Stimulated activated CD4-positive, alpha-beta T cell treated with anti-CD3 and anti-CD28 coated beads, Interleukin-12 subunit alpha, Interleukin-12 subunit beta, amount 100 ng/mL, for 48 hours (primary cell): ENCODE results near the gene SCYGR7.
A peak's percentile ranks its signal among the peaks of the same experiment; 100 is the strongest.
"Not testable (repeated sequence)": the region's sequence is repeated elsewhere in the genome, so short reads cannot be mapped to it uniquely, and the experiment has no call there.

Source experiments
- DNase-seq, 3 donors: peaks; one replicate each; pipeline ENCODE4 v3.0.0-alpha.2; 2020; ENCODE audit warnings: low read depth in 2 of 3, low spot score in 1 of 3

The SCYGR7 gene, protein sequence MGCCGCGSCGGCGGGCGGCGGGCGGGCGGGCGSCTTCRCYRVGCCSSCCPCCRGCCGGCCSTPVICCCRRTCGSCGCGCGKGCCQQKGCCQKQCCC

DNA sequence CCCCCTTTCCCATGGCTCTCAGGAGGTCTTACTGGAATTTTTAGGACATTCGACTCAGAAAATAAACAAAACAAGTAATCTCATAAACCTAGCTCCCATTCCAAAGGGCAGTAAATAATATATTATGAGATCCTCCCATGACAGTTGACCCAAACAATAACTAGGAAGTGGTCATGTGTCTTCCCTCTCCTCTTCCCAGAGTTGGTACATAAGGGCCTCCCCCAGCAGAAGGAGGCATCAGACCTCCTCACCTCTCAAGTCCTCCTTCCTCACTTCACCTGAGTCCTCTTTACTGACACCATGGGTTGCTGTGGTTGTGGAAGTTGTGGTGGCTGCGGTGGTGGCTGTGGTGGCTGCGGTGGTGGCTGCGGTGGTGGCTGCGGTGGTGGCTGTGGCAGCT is at the start of gene SCYGR7:
Gene SCYGR7, plus strand, starts transcription at position 301 of the 400 bp plus-strand sequence. Its CDS starts 0 bp downstream, at position 301.
- no peak for DNase-seq

DNA sequence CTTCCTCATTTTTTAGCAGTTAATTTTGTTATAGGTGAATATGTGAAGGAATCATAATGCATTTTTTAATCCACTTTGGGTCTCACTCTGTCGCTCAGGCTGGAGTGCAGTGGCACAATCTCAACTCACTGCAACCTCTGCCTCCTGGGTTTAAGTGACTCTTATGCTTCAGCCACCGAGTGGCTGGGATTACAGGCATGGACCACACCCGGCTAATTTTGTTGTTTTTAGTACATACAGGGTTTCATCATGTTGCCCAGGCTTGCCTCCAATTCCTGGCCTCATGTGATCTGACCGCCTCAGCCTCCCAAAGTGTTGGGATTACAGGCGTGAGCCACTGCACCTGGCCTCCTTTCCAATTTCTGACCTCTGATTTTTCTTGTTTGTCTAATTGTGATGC is 43.9 kb upstream of the SCYGR7 start:
- no peak for DNase-seq

DNA sequence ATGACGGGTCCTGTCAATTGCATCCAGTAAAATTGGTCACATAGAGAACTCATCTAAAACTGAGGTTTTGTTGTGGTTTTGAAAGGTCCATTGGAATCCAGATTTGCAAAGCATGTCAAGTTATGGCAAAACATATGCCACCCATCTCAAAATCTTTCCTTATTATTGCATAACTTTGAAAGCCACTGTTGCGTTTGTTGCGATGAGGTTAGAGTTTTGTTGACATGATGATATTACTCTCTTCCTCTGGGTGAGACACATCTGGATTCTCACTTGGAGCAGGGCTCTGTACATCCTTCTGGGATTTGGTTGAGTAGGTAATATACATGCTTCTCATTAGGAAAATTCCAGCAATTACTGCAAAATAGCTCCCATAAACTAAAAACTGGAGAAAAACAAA is 40.9 kb upstream of the SCYGR7 start:
- no peak for DNase-seq

DNA sequence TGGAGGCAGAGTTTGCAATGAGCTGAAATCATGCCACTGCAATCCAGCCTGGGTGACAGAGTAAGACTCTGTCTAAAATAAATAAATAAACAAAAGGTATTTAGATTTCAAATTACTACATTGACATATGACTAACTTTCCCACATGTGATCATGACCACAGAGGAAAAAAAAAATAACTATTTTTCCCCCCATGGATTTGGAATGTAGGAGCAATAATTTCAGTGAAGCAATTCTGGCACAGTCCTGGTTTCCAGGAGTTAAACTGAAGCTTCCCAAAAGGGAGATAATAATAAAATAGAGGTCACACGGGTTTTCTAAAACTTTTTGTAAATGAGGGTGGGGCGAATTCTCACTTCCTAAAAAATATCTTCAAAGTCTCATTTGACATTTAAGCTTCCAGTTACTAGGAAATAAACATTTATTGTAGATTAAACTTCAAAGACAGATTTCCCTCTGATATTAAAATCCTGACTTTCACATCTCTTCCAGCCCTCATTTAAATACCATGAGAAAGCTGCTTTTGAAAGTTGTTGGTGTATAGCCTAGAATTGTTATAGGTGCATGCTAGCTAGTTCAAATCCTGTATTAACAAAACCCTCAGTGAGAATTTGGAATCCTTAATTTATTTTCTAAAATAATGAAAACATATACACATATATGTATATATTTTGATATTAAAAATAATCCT is 31.0 kb upstream of the SCYGR7 start:
- no peak for DNase-seq

DNA sequence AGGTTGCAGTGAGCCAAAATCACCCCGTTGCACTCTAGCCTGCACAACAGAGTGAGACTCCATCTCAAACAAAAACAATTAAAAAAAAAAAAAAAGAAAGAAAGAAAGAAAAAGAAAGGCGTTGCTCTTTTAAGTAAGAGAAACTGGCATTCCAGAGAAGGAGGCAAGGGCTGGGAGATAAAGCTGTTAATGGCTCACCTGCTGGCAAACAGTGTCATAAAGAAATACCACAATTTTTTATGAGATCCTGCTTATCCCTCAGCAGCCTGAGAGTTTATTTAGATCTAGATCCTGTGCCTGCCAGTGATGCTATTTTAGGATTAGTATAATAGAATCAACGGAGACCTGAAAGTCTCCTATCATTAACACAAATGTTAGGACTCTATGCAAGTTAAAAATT is 26.6 kb upstream of the SCYGR7 start:
- no peak for DNase-seq

DNA sequence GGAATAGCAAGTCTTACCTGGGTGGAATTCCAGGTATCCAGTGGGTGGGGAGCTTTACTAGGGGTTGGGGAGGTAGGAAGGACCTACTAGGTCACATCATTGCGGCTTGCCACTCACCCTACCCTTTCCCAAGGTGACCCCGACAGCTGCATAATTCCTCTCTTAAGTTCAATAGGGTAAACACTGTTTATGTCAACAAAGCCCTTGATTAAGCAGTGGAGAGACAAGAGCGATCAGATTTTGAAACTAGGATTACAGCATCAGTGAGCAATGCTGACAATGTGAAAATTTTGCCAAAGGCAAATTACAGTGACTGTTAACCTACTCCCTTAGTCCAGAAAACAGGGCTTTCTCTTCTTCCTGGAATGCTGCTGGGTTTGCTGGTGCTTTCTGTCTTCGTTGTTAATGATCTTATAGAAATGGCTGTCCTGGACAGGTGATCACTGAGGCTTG is 24.8 kb upstream of the SCYGR7 start:
- no peak for DNase-seq

DNA sequence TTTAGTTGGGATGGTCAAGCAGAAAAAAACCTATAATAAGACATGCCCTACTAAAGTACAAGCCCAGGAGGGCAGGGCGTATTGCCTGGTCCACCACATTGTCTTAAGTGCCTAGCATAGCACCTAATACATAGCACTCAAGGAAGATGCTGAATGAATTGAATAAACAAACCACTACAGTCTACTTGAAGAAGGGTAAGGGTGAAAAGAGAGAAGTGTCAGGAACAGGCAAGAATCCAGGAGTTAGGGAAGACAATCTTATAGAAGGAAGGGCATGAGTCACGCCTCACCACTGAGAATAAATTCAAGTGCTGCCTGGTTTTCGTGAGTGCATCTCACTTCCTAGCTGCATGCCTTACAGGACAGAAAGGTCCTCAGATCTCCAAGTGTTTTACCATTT is 24.2 kb upstream of the SCYGR7 start:
- DNase-seq = no peak

DNA sequence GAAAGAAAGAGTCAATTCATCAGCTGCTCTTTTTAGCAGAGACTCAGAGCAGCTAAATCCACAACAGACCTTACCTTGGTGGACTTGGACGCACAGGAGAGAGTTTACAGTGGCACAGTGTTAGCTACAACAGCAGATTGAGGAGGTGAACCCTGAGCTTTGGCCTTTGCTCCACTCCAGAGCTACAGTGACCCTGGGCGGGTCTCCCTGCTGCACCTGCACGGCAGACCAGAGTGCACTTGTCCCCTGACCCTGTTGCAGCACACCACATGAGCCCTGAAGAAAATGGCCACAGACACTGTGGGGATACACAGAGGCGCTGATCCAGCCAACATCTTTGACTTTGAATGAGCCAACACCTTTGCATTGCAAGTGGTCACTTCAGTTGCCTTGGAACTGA is 21.3 kb upstream of the SCYGR7 start:
- DNase-seq = no peak

DNA sequence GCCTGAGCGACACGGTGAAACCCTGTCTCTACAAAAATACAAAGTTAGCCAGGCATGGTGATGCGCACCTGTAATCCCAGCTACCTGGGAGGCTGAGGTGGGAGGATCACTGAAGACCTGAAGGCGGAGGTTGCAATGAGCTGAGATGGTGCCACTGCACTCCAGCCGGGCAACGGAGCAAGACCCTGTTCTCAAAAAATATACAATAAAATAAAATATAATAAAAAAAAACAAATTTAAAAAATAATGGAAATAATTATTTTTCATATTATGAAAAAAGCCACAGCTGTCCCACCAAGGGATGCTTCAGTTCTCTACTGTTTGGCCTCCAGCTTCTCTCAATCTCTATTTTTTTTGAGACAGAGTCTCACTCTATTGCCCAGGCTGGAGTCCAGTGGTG is 20.7 kb upstream of the SCYGR7 start:
- no peak for DNase-seq

DNA sequence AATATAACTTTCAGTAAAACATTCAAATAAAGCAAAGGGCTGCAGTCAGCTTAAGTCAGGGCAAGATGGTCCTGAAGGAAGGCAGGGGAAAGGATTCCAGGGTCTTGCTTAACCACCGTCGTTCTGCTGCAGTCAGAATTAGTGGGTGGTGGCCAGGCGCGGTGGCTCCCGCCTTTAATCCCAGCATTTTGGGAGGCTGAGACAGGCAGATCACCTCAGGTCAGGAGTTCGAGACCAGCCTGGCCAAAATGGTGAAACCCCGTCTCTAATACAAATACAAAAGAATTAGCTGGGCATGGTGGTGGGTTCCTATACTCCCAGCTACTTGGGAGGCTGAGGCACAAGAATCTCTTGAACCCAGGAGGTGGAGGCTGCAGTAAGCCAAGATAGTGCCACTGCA is 17.1 kb upstream of the SCYGR7 start:
- DNase-seq = no peak

DNA sequence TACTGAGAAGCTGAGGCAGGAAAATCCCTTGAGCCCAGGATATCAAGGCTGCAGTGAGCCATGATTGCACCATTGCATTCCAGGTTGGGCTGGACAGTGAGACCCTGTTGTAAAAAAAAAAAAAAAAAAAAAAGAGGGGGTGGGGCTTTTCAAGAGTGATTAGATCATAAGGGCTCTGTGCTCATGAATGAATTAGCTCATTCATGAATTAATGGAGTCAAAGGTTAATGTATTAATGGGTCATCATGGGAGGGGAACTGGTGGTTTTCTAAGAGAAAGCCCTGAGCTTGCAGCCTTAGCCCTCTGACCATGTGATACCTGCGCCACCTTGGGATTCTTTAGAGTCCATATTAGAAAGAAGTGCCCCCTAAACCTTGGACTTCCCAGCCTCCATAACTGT is 14.8 kb upstream of the SCYGR7 start:
- DNase-seq = no peak

DNA sequence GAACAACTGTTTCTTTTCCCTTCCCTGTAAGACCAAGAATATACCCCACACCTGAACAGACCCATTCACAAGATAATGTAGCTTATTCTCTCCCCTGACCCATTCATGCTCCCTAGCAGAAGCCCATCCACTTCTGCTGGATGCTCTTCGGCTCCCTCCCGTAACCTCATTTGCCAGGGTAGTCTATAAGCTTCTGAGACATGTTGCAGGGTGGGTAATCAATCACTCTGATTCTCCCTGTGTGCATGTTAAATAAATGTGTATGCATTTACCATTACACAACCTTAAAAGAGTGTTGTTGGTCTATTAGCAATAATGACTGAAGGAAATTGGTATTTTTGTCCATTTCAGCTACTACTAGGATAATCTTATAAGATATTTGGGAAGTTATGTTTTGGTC is 11.6 kb upstream of the SCYGR7 start:
- no peak for DNase-seq

DNA sequence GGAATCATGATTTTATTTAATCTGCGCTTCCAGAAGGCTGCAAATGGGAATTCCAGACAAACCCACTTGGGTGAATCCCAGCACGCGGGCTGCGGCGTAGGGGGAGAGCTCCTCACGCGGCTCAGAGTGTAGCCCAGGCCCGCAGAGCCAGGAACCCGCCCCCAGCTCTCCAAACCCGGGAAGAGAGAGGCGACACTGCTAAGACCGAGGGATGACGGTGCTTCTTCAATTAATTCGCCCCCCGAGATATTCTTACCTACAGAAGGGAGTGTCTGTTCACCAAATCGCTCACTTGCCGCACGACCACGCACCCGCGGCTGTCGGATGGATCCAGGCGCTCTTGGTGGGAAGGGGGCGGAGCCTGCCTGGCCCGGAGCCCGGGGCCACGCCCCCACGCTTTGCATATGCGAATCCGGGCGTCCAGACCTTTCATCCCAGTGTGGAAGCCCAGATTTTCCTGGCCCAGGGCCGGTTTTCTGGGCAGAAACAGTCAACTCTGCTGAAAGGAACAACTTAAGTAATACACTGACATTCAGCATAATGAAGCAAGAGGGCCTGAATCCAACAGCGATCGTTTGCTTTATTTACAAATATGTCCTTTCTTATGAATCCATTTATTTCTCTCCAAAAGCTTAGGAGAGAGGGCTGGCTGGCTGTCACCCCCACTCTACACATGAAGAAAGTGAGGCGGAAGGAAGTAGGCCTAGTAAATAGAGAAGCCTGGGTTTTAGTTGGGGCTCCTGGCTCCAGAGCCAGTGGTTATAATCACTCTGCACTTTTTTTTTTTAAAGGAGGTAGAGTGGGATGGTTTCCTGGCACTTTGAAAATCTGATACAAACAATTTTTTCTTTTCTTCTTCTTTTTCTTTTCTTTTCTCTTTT is 10.2 kb upstream of the SCYGR7 start, which contains the start of gene SLC19A3:
Gene SLC19A3, minus strand, starts transcription at position 342 of the 881 bp plus-strand sequence. CDS start 15,710 bp downstream, outside the sequence.
- DNase-seq = peak in 1 of 3 donors; percentile 1

DNA sequence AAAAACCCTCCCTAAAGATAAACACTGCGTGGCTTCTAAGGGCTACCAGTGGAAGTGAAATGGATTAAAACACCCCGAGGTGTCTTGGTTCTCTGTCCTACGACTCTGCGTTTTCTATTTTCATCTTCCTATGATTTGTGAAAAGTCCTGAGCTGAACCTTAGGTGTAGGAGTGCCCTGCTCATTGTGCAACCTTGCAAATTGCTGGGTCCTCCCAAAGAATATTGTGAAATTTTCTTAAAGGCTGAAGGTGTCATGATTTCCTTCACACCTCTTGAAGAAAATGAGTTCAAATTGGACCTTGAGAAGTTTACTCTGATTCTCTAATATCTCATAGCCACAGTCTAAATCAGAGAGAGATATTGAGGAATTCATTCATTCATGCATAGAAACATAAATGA is 8.5 kb upstream of the SCYGR7 start:
- no peak for DNase-seq

DNA sequence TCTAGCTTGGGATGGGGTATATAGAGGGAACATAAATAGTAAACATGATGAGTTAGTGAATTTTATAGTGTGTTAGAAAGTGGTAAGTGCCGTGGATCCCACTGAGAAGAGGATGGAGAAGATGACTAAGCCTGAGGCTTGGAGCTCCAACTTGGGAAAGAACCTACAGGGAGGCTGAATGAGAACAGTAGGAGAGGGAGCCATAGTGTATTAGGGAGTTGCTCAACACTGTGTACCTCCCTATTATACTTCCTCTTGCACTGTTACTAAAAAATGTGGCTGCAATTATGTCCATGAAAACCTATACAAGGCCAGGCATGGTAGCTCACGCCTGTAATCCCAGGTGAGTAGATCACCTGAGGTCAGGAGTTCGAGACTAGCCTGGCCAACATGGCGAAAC is 7.5 kb upstream of the SCYGR7 start:
- no peak for DNase-seq

DNA sequence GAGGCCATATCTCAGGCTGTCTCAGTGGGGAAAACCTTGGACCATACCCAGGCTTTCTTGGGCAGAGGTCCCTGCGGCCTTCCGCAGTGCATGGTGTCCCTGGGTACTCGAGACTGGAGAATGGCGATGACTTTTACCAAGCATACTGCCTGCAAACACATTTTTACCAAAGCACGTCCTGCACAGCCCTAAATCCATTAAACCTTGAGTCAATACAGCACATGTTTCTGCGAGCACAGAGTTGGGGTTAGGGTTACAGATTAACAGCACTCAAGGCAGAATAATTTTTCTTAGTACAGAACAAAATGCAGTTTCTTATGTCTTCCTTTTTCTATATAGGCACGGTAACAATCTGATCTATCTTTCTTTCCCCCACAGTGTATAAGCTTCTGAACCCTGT is 5.3 kb upstream of the SCYGR7 start:
- DNase-seq = not testable (repeated sequence)

DNA sequence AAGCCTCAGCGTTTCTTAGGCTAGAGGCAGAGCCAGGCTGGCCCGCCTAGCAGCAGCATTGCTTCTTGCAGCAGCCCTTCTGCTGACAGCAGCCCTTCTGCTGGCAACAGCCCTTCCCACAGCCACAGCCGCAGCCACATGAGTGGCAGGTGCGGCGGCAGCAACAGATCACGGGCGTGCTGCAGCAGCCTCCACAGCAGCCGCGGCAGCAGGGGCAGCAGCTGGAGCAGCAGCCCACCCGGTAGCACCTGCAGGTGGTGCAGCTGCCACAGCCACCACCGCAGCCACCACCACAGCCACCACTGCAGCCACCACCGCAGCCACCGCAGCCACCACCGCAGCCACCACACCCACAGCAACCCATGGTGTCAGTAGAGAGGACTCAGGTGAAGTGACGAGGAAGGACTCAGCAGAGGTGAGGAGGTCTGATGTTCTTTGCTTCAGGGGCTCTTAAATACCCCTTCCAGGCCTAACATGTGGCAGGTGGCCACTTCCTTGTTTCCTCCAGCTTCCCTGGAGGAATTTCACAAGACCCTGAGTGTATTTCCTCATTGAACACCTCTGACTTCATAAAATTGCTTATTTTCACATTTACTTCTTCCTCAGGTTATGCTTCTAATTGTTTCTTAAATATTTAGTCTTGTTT is 3.6 kb upstream of the SCYGR7 start, which contains the start of gene SCYGR6:
Gene SCYGR6, minus strand, starts transcription at position 364 of the 646 bp plus-strand sequence. Its CDS starts 0 bp downstream, at position 364.
- DNase-seq = no peak

DNA sequence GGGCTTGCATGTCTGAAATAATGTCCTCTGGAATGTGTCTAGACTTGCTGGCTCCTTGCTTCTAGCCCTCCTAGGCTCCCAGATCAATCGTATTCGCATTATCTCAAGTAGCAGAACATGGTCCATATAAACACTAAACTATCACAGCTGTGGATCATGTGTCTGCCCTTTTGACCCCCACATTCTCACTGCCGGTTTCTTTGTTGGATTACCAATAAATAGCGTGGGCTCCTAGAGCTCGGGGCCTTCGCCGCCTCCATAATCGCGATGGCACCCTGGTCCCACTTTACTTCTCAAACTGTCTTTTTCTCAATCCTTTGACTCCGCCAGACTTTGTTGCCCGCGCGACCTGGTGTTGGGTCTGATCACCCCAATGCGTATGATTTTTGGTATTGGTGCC is 11.2 kb downstream of the SCYGR7 start:
- no peak for DNase-seq

DNA sequence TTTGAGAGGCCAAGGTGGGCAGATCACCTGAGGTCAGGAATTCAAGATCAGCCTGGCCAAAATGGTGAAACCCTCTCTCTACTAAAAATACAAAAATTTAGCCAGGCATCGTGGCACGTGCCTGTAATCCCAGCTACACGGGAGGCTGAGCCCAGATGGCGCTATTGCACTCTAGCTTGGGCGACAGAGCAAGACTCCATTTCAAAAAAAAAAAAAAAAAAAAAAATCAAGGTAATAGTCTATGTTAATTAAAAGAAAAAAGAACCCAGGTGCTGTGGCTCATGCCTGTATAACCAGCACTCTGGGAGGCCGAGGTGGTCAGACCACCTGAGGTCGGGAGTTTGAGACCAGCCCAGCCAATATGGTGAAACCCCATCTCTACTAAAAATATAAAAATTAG is 12.6 kb downstream of the SCYGR7 start:
- not testable (repeated sequence) for DNase-seq

DNA sequence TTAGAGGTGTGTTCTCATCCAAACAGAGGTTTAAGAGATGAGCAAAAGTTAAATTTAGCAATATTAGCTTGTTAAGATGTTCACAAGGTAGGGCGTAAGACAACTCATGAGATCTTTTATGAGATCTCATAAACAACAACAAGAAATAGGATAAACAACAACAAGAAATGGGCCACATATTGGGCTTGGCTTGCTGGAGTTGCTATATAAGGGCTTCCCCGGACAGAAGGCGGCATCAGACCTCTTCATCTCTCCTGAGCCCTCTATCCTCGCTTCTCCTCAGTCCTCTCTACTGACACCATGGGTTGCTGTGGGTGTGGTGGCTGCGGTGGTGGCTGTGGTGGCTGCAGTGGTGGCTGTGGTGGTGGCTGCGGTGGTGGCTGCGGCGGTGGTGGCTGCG is 17.5 kb downstream of the SCYGR7 start, which contains the start of gene SCYGR8:
Gene SCYGR8, plus strand, starts transcription at position 301 of the 400 bp plus-strand sequence. Its CDS starts 0 bp downstream, at position 301.
- no peak for DNase-seq

DNA sequence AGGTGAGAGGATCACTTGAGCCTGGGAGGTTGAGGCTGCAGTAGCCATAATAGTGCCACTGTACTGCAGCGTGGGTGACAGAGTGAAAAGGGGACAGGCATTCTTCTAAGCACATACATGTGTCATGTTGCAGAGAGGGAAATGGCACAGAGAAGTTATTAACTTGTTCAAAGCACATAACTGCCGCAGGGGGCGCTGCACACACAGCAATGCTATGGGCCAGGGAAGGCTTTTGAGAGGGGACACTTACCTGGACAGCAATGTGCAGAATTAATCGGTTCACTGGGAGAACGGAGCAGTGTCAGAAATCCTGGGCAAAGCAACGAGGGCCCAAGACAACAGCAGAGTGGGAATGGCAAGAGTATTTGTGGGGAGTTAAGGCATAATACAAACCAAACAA is 19.9 kb downstream of the SCYGR7 start:
- DNase-seq = no peak
